Smooth muscle cell of the pulmonary artery (primary cell): Measurements from ENCODE around the gene WASF1. TPM values are rescaled to one million over a fixed set of nuclear protein-coding genes. Genes with fewer than 3 reads are reported as not detected.

Experiments used
- total RNA-seq: library from RNA; depleted of rRNA; stranded (reverse); fragments of >200 nt; gene quantifications from 2 replicates; pipeline ENCODE4 v1.2.3, GENCODE V29; 2014

WASF1 gene
- total RNA-seq = 6.6 and 8.3 TPM in 2 replicates

GRCh38 chr6:110179406-110180227, at the start of gene WASF1:
TSS of gene WASF1 (minus strand) at chr6:110179670. CDS start at chr6:110127601, 52,069 bp downstream.

GRCh38 chr6:110180228-110181008, 948 bp upstream of the WASF1 start, which contains the start of gene CDC40:
TSS of gene CDC40 (plus strand) at chr6:110180427. CDS start at chr6:110180445, 18 bp downstream.

Other genes with a start within 250 kb of the WASF1 start
- not detected in 2 replicates for gene GPR6, start 201.4 kb downstream of the WASF1 start, total RNA-seq
- gene CDC40, start 757 bp upstream of the WASF1 start, total RNA-seq = 16.1 and 22.0 TPM in 2 replicates
- gene METTL24, start 178.7 kb upstream of the WASF1 start, total RNA-seq = 0.26 and 0.52 TPM in 2 replicates
- 3.6 and 5.9 TPM in 2 replicates for gene DDO, start 235.9 kb upstream of the WASF1 start, total RNA-seq